AG09309 (cell line): ENCODE data around the gene PTPN9.
A peak's percentile ranks its signal among the peaks of the same experiment; 100 is the strongest.
"Not testable (repeated sequence)": the region's sequence is repeated elsewhere in the genome, so short reads cannot be mapped to it uniquely, and the experiment has no call there.

ENCODE experiments used
- DNase-seq: peaks from one replicate; pipeline ENCODE4 v3.0.0-alpha.2; 2010; ENCODE audit warnings: low read depth
- H3K4me3 ChIP-seq: 2 replicates; pipeline ENCODE4 v1.5.1; 2011; ENCODE audit warnings: mild to moderate bottlenecking, low read depth, low read length, moderate library complexity; ENCODE audit not compliant: control insufficient read depth
- TF ChIP-seq, protein P1 (sequence below): IDR thresholded peaks from 2 replicates; pipeline ENCODE4 v1.5.1; 2011; ENCODE audit warnings: mild to moderate bottlenecking, low read depth, low read length, inconsistent platforms; ENCODE audit not compliant: insufficient read depth, control insufficient read depth; ENCODE audit errors: missing control alignments

Gene PTPN9

DNA sequence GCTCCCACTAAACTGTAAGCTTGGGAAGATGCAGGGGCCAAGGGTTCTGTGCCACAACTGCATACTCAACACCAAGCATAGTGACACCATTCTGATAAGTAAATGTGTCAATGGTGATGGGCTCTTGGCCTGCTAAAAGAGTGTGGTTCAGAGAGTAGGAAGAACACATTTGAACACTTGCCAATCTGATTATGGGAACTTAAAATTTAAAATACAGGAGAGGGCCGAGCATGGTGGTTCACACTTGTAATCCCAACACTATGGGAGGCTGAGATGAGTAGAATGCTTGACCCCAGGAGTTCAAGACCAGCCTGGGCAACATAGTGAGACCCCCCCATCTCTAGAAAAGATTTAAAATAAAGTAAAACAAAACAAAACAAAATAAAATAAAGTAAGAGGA is 34.1 kb downstream of the PTPN9 start:
- H3K4me3 ChIP-seq = no peak overlapping the region
- TF ChIP-seq, protein P1, sequence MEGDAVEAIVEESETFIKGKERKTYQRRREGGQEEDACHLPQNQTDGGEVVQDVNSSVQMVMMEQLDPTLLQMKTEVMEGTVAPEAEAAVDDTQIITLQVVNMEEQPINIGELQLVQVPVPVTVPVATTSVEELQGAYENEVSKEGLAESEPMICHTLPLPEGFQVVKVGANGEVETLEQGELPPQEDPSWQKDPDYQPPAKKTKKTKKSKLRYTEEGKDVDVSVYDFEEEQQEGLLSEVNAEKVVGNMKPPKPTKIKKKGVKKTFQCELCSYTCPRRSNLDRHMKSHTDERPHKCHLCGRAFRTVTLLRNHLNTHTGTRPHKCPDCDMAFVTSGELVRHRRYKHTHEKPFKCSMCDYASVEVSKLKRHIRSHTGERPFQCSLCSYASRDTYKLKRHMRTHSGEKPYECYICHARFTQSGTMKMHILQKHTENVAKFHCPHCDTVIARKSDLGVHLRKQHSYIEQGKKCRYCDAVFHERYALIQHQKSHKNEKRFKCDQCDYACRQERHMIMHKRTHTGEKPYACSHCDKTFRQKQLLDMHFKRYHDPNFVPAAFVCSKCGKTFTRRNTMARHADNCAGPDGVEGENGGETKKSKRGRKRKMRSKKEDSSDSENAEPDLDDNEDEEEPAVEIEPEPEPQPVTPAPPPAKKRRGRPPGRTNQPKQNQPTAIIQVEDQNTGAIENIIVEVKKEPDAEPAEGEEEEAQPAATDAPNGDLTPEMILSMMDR = no peak
- DNase-seq = no peak

DNA sequence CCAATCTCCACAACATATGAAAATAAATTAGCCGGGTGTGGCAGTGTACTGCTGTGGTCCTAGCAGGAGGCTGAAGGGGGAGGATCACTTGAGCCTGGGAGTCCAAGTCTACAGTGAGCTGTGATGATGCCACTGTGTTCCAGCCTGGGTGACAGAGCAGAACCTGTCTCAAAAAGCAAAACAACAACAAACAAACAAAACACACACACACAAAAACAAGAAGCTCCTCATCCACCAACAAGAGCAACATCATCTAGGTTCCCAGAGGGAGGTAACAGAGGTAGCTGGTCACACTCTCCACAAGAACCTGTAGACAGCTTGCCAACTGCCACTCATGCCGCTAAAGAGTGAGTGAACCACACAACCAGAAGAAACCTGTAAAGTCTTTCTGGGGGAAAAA is 34.8 kb downstream of the PTPN9 start:
- no peak overlapping the region for H3K4me3 ChIP-seq
- DNase-seq = no peak
- TF ChIP-seq, protein P1 = no peak

DNA sequence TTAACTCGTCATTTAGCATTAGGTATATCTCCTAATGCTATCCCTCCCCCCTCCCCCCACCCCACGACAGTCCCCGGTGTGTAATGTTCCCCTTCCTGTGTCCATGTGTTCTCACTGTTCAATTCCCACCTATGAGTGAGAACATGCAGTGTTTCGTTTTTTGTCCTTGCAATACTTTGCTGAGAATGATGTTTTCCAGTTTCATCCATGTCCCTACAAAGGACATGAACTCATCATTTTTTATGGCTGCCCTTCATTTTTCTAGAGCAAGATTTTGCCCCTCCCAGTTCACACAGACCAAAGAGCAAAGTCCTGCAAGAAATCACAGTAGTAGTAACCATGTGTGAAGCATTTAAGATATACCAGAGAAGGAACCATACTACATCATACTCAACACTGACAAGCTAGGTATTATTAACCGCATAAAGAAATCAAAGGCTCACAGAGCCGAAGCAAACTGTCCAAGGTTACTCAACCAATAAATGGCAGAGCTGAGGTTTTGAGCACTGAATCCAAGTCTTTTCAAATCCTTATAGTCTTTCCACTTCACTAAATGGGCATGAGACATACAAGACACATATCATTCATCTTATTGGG is 36.1 kb downstream of the PTPN9 start:
- H3K4me3 ChIP-seq, DNase-seq: not testable (repeated sequence)

DNA sequence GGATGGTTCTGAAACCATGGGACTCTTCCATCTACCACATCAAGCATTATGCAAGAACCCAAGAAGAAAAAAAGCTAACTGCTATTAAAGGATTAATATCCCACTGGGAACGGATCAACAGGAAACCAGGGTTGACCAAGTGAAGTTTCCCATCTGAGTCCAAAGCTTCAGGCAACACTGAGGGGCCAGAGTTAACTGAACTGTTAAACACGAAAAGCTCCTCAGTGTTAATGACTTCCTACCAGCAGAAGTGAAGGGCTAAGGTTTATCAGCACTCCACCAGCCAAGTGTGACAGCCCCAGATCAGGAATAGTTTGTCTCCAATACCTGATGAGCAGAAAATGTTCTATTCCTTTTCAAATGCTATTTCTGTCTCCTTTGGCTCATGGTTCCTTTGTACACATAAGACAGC is 36.7 kb downstream of the PTPN9 start:
- TF ChIP-seq, protein P1 = no peak
- no peak for DNase-seq
- H3K4me3 ChIP-seq = no peak overlapping the region

DNA sequence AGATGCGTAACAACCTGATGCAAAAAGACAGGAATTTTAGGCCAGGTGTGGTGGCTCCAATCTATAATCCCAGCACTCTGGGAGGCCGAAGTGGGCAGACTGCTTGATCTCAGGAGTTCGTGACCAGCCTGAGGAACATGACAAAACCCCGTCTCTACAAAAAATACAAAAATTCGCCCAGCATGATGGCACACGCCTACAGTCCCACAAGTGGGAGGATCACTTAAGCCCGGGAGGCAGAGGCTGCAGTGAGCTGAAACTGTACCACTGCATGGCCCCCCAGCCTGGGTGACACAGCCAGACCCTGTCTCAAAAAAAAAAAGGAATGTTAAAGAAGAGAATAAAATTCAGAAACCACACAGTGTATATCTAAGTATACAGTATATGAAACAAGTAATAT is 40.7 kb downstream of the PTPN9 start:
- no peak overlapping the region for H3K4me3 ChIP-seq
- TF ChIP-seq, protein P1 = no peak
- DNase-seq = no peak

DNA sequence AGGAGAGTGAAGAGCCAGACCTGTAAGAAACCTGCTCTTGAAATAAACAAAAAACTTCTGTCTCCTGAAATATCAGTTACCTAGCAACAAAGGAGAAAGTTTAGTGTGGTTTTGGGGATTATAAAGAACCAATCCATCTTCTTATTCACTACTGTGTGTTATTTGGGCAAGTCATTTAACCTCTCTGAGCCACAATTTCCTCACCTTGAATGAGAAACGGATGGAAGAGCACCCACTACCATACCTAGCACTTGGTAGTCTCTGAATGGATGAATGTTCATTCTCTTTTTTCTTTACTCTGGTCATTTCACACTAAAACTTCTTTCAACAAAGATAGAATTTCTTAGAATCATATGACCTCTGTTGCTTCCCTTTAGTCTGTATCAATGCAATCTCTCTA is 45.2 kb downstream of the PTPN9 start:
- no peak overlapping the region for H3K4me3 ChIP-seq
- TF ChIP-seq, protein P1 = no peak
- DNase-seq = no peak

DNA sequence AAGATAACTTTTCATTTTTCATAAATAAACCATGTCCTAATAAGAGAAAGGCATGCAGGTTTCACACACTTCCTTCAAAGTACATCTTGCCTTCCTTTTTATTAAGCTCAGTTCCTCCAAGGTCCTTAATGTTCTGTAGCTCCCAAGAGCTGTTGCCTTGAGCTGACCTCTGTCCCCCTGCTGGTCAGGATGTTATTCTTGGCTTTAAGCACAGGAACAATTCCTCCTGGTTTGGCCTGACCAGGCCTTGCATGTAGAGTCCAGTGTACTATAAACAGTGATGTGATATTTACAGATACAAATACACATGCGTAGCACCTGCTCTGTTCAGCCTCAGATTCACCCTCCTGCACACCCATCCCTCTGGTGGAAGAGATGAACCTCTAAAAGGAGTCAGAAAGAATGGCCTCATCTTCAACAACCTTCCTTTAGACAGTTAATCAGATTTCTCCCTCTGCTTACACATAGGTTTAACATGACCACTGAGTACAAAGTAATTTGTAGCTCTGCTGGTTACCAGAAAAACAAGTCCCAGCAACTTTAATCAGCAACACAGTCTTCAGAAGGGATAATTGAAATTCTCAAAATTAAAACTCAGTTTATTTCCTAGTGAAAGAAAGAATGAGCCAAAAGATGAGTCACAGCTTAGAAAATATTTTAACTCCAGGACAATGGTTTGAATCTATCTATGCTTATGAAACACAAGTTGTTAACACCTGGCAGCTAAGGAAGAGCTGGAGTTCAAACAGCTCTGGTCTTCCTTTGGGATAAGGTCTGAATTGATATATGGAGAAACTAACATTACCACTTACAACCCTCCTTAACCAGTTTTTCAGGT is 46.5 kb downstream of the PTPN9 start:
- no peak for DNase-seq
- TF ChIP-seq, protein P1 = peak; percentile 26
- no peak overlapping the region for H3K4me3 ChIP-seq
